Measurements from ENCODE around the gene AUTS2. TPM values are rescaled to one million over a fixed set of nuclear protein-coding genes. Genes with fewer than 3 reads are reported as not detected.

AUTS2 gene
- total RNA-seq, 1 experiment from 2014 or later, result 2.5 TPM

GRCh38 chr7:69911337-69911736, 313.1 kb downstream of the AUTS2 start:
- in situ Hi-C loops (cut with HindIII; ENCODE audit: low pct_unique_long_range_greater_than_20kb, low sequenced_read_pairs) (no loop called here), intact Hi-C loops (cut with micrococcal nuclease; ENCODE audit: unreplicated experiment) (no loop called here)
- no TSS peak for BruUV-seq (replicated peaks)
- no peaks in the 10 kb centered on the region for H3K27me3 ChIP-seq (ENCODE audit: control insufficient read depth, insufficient read depth, low read length)
- DNase-seq (ENCODE audit: low read depth, low spot score) (no peak), ATAC-seq (no peak)
- ChIA-PET POLR2A (no interaction called here), CTCF (no interaction called here)
- H3K9me3 ChIP-seq (ENCODE audit: control insufficient read depth, insufficient read depth, low read depth, low read length), result no peaks in the 10 kb centered on the region; the same call in 1 of the 2 replicates
- H3K4me3 ChIP-seq (ENCODE audit: low read depth in 2 of 2, low read length in 2 of 2), result no peak overlapping the region
- no peaks in the 10 kb centered on the region for H3K4me1 ChIP-seq (ENCODE audit: control insufficient read depth, insufficient read depth, low read length)
- no peak for TF ChIP-seq SIN3A (IDR thresholded peaks at IDR 0.05; ENCODE audit: borderline replicate concordance, insufficient read depth, low read depth, low read length)
- no peak for TF ChIP-seq CTCF (IDR thresholded peaks at IDR 0.05)
- no peak for TF ChIP-seq TCF7L2 (IDR thresholded peaks at IDR 0.05; ENCODE audit: low read depth, low read length)
- no peak for TF ChIP-seq REST (IDR thresholded peaks at IDR 0.05; ENCODE audit: insufficient read depth in 1 of 2, low read depth in 2 of 2, low read length in 1 of 2)
- no peak for TF ChIP-seq POLR2AphosphoS5 (IDR thresholded peaks at IDR 0.05; ENCODE audit: low read depth, low read length)
- H3K27ac ChIP-seq (ENCODE audit: low read length), result no peak overlapping the region
- H3K36me3 ChIP-seq (ENCODE audit: control insufficient read depth, insufficient read depth, low read length), result no peaks in the 10 kb centered on the region

- no peak for ATAC-seq
- Histone ChIP-seq H3K27me3 (ENCODE audit: control insufficient read depth, insufficient read depth, low read length) (no peaks in the 10 kb centered on the region), H3K36me3 (ENCODE audit: control insufficient read depth, insufficient read depth, low read length) (no peaks in the 10 kb centered on the region), H3K9me3 (ENCODE audit: control insufficient read depth, insufficient read depth, low read depth, low read length) (no peaks in the 10 kb centered on the region; the same call in 1 of the 2 replicates), H3K27ac (ENCODE audit: low read length) (no peak overlapping the region), H3K4me3 (ENCODE audit: low read depth in 2 of 2, low read length in 2 of 2) (no peak overlapping the region), H3K4me1 (ENCODE audit: control insufficient read depth, insufficient read depth, low read length) (no peaks in the 10 kb centered on the region)
- TF ChIP-seq CTCF (IDR thresholded peaks at IDR 0.05), result no peak
- ChIA-PET POLR2A (no interaction called here), CTCF (no interaction called here)
- DNase-seq (ENCODE audit: low read depth, low spot score), result no peak
- intact Hi-C loops (cut with micrococcal nuclease; ENCODE audit: unreplicated experiment), result no loop called here
- no TSS peak for BruUV-seq (replicated peaks)
- in situ Hi-C loops (cut with HindIII; ENCODE audit: low pct_unique_long_range_greater_than_20kb, low sequenced_read_pairs), result no loop called here
These were observed 313.9 kb downstream of the AUTS2 start for GRCh38 chr7:69912141-69912540.

GRCh38 chr7:69912846-69913245, 314.6 kb downstream of the AUTS2 start:
- no TSS peak for BruUV-seq (replicated peaks)
- no peaks in the 10 kb centered on the region for H3K36me3 ChIP-seq (ENCODE audit: control insufficient read depth, insufficient read depth, low read length)
- DNase-seq (ENCODE audit: low read depth, low spot score) (no peak), ATAC-seq (no peak)
- ChIA-PET CTCF (no interaction called here), POLR2A (no interaction called here)
- no peaks in the 10 kb centered on the region for H3K4me1 ChIP-seq (ENCODE audit: control insufficient read depth, insufficient read depth, low read length)
- no peaks in the 10 kb centered on the region for H3K27me3 ChIP-seq (ENCODE audit: control insufficient read depth, insufficient read depth, low read length)
- no peak for TF ChIP-seq POLR2AphosphoS5 (IDR thresholded peaks at IDR 0.05; ENCODE audit: low read depth, low read length)
- TF ChIP-seq SIN3A (IDR thresholded peaks at IDR 0.05; ENCODE audit: borderline replicate concordance, insufficient read depth, low read depth, low read length), result no peak
- TF ChIP-seq TCF7L2 (IDR thresholded peaks at IDR 0.05; ENCODE audit: low read depth, low read length), result no peak
- TF ChIP-seq REST (IDR thresholded peaks at IDR 0.05; ENCODE audit: insufficient read depth in 1 of 2, low read depth in 2 of 2, low read length in 1 of 2), result no peak
- TF ChIP-seq CTCF (IDR thresholded peaks at IDR 0.05), result no peak
- intact Hi-C loops (cut with micrococcal nuclease; ENCODE audit: unreplicated experiment), result no loop called here
- no peak overlapping the region for H3K27ac ChIP-seq (ENCODE audit: low read length)
- H3K9me3 ChIP-seq (ENCODE audit: control insufficient read depth, insufficient read depth, low read depth, low read length), result no peaks in the 10 kb centered on the region; the same call in 1 of the 2 replicates
- no peak overlapping the region for H3K4me3 ChIP-seq (ENCODE audit: low read depth in 2 of 2, low read length in 2 of 2)
- in situ Hi-C loops (cut with HindIII; ENCODE audit: low pct_unique_long_range_greater_than_20kb, low sequenced_read_pairs), result no loop called here

All from Panc1 (cell line).